ENCODE data around the gene HNF1B.

Gene HNF1B

GRCh38 chr17:37744961-37745800, at the start of gene HNF1B:
TSS of gene HNF1B (minus strand) at chr17:37745059. CDS start at chr17:37744884, 175 bp downstream.
- no peak for TF ChIP-seq CTCF (IDR thresholded peaks at IDR 0.05; ENCODE audit: low read depth, low read length)
- Histone ChIP-seq H3K27ac (no peak within 1 kb of the TSS), H3K36me3 (no peaks in the 10 kb centered on the region), H3K9me3 (ENCODE audit: severe bottlenecking) (no peaks in the 10 kb centered on the region), H3K4me3 (ENCODE audit: low read depth, low read length) (no peak within 1 kb of the TSS), H3K27me3 (ENCODE audit: insufficient read depth, low read depth, severe bottlenecking) (no peaks in the 10 kb centered on the region)
- DNase-seq: no peak

- Histone ChIP-seq H3K27ac (no peak overlapping the region), H3K36me3 (no peaks in the 10 kb centered on the region), H3K4me3 (ENCODE audit: low read depth, low read length) (no peak overlapping the region), H3K27me3 (ENCODE audit: insufficient read depth, low read depth, severe bottlenecking) (no peaks in the 10 kb centered on the region), H3K9me3 (ENCODE audit: severe bottlenecking) (no peaks in the 10 kb centered on the region)
- DNase-seq: no peak
- TF ChIP-seq CTCF (IDR thresholded peaks at IDR 0.05; ENCODE audit: low read depth, low read length): no peak
Observed at GRCh38 chr17:37792787-37793186, 47.9 kb upstream of the HNF1B start.

GRCh38 chr17:37791447-37792399, 46.9 kb upstream of the HNF1B start:
- Histone ChIP-seq H3K9me3 (ENCODE audit: severe bottlenecking) (no peaks in the 10 kb centered on the region), H3K27me3 (ENCODE audit: insufficient read depth, low read depth, severe bottlenecking) (no peaks in the 10 kb centered on the region), H3K4me3 (ENCODE audit: low read depth, low read length) (no peak overlapping the region), H3K27ac (no peak overlapping the region), H3K36me3 (no peaks in the 10 kb centered on the region)
- TF ChIP-seq CTCF (IDR thresholded peaks at IDR 0.05; ENCODE audit: low read depth, low read length): peak; percentile 49
- DNase-seq: no peak

GRCh38 chr17:37789771-37790541, 45.1 kb upstream of the HNF1B start:
- no peaks in the 10 kb centered on the region for H3K36me3 ChIP-seq
- H3K4me3 ChIP-seq (ENCODE audit: low read depth, low read length): no peak overlapping the region
- no peak for DNase-seq
- H3K27me3 ChIP-seq (ENCODE audit: insufficient read depth, low read depth, severe bottlenecking): no peaks in the 10 kb centered on the region
- no peaks in the 10 kb centered on the region for H3K9me3 ChIP-seq (ENCODE audit: severe bottlenecking)
- TF ChIP-seq CTCF (IDR thresholded peaks at IDR 0.05; ENCODE audit: low read depth, low read length): no peak
- no peak overlapping the region for H3K27ac ChIP-seq

GRCh38 chr17:37789021-37789565, 44.2 kb upstream of the HNF1B start:
- Histone ChIP-seq H3K9me3 (ENCODE audit: severe bottlenecking) (no peaks in the 10 kb centered on the region), H3K36me3 (no peaks in the 10 kb centered on the region), H3K27me3 (ENCODE audit: insufficient read depth, low read depth, severe bottlenecking) (no peaks in the 10 kb centered on the region), H3K27ac (no peak overlapping the region), H3K4me3 (ENCODE audit: low read depth, low read length) (no peak overlapping the region)
- DNase-seq: no peak
- TF ChIP-seq CTCF (IDR thresholded peaks at IDR 0.05; ENCODE audit: low read depth, low read length): no peak
